Fibroblast of villous mesenchyme (primary cell): ENCODE data around the gene RPL14. TPM values are rescaled to one million over a fixed set of nuclear protein-coding genes. Genes with fewer than 3 reads are reported as not detected.
"Not testable (repeated sequence)": the region's sequence is repeated elsewhere in the genome, so short reads cannot be mapped to it uniquely, and the experiment has no call there.

Experiments
- DNase-seq: peaks from one replicate; pipeline ENCODE4 v3.0.0-alpha.2; 2010; ENCODE audit warnings: low read depth
- H3K4me3 ChIP-seq: 2 replicates; pipeline ENCODE4 v1.5.1; 2011; ENCODE audit warnings: low read depth, mild to moderate bottlenecking, low read length
- total RNA-seq: library from RNA; depleted of rRNA; stranded (reverse); fragments of >200 nt; gene quantifications from 2 replicates; pipeline ENCODE4 v1.2.3, GENCODE V29; 2012
- TF ChIP-seq, protein P1 (sequence below): IDR thresholded peaks from 2 replicates; pipeline ENCODE4 v1.5.1; 2012; ENCODE audit warnings: low read depth, mild to moderate bottlenecking, low read length; ENCODE audit not compliant: insufficient read depth

Gene RPL14
- total RNA-seq, 1 donor: 209 TPM

DNA sequence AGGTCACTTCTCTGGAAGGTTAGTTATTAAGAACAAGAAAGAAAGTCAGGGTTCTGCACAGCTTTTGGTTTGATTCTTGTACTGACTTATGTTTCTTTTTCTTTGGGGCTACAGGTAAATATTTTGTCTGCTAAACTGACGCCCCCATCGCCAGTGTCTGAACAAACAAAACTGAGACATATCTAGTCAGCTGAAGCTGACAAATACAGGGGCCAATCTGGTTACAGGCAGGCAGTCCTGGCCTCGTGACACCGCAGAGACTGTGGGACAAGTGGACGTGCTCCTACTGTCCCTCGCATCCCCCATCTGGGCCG, 4.6 kb upstream of the RPL14 start:
- no peak for DNase-seq
- TF ChIP-seq, protein P1, sequence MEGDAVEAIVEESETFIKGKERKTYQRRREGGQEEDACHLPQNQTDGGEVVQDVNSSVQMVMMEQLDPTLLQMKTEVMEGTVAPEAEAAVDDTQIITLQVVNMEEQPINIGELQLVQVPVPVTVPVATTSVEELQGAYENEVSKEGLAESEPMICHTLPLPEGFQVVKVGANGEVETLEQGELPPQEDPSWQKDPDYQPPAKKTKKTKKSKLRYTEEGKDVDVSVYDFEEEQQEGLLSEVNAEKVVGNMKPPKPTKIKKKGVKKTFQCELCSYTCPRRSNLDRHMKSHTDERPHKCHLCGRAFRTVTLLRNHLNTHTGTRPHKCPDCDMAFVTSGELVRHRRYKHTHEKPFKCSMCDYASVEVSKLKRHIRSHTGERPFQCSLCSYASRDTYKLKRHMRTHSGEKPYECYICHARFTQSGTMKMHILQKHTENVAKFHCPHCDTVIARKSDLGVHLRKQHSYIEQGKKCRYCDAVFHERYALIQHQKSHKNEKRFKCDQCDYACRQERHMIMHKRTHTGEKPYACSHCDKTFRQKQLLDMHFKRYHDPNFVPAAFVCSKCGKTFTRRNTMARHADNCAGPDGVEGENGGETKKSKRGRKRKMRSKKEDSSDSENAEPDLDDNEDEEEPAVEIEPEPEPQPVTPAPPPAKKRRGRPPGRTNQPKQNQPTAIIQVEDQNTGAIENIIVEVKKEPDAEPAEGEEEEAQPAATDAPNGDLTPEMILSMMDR: no peak
- H3K4me3 ChIP-seq: peak overlapping the region; percentile 87

DNA sequence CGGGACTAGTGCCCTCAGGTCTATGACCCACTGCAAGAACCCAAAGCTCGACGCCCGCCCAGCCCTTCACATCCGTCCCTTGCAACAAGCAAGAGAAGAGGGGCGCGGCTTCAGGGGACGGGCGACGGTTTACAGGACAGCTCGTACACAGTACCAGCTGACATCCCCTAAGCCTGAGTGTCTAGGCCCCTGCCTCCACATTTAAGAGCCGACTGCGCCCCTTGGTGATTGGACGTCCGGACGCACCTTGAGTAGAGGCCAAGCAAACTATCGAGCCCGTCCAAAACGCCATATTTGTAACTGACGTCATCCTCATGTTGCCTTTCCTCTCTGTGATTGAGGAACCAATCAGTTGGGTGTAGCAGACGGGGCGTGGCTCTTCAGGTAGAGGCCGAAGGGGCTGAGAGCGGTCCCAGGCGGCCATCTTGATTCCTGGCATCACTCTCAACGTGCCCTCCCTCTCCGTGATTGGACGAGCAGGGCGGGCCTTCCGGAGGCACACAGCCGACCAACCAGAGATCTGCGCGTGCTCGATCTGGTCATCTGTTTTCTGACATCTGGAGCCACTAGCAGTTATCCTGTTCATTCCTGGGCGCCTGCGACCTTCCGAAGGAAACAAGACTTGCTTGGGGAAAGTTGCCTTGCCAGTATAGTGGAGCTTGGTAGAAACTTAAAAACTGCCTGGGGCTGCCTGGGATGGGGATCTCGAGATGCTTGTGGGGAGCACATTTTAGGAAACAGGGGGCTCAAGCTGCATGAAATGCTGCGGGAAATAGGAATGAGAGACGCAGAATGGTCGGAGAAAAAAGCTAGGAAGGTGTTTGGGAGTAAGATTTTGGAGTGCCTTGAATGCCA, 4.0 kb upstream of the RPL14 start:
- peak; percentile 99 for DNase-seq
- peak overlapping the region; percentile 87 for H3K4me3 ChIP-seq
- TF ChIP-seq, protein P1: no peak

DNA sequence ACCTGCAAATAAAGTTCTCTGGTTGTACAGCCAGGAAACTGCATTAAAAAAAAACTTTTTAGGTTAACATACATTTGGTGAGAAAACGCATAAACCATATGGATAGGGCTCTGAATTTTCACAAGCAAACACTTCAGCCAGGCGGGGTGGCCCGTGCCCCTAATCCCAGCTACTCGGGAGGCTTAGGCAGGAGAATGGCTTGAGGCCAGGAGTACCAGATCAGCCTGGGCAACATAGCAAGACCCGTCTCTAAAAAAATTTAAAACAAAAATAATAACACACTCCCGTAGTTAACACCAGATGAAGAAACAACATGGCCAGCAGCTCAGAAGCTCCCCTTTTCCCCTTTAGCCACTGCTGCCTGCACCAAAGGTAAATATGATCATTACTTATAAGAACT, 3.2 kb upstream of the RPL14 start:
- DNase-seq: no peak
- H3K4me3 ChIP-seq: peak overlapping the region; percentile 87
- TF ChIP-seq, protein P1: no peak

DNA sequence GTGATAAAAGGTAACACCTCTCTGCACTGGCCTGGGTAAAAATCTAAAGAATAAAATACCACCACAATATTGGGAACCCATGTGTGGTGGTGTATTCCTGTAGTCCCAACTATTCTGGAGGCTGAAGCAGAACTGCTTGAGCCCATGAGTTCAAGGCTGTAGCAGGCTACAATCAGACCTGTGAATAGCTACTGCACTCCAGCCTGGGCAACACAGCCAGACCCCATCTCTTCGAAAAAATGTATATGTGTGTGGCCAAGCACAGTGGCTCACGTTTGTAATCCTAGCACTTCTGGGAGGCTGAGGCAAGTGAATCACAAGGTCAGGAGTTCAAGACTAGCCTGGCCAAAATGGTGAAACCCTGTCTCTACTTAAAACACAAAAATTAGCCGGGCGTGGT, 1.8 kb upstream of the RPL14 start:
- no peak for DNase-seq
- H3K4me3 ChIP-seq: no peak overlapping the region
- TF ChIP-seq, protein P1: no peak

DNA sequence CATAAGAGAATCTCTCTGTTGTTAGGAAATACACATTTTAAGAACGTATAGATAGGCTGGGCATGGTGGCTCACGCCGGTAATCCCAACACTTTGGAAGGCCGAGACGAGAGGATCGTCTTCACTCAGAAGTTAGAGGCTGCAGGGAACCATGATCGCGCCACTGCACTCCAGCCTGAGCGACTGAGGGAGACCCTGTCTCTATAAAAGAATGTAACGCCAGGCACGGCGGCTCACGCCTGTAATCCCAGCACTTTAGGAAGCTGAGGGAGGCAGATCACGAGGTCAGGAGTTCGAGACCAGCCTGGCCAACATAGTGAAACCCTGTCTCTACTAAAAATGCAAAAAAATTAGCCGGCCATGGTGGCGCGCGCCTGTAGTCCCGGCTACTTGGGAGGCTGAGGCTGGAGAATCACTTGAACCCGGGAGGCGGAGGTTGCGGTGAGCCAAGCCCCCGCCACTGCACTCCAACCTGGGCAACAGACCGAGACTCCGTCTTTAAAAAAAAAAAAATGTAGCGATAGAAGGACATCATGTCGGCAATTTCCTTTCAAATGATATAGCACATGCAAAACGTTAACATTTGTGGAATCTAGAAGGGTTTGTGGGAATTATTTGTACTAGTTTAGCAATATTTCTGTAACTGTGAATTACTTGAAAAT, 730 bp upstream of the RPL14 start:
- no peak for DNase-seq
- TF ChIP-seq, protein P1: no peak
- H3K4me3 ChIP-seq: peak overlapping the region; percentile 86

DNA sequence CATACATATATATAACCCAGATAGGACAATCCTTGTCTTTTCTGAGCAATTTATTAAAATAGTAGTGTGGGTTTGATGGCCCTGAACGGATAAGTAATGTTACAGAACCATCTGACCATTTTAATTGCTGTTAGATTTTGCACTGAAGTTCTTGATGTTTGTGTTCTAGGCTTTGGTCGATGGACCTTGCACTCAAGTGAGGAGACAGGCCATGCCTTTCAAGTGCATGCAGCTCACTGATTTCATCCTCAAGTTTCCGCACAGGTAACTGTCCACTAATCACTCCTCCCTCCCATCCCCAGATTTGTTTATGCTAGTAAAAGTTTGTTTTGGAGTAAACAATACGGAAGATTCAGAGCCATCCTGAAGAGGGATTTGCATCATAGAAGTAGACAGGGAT, 1.3 kb downstream of the RPL14 start:
- H3K4me3 ChIP-seq: peak overlapping the region; percentile 86
- TF ChIP-seq, protein P1: no peak
- no peak for DNase-seq

DNA sequence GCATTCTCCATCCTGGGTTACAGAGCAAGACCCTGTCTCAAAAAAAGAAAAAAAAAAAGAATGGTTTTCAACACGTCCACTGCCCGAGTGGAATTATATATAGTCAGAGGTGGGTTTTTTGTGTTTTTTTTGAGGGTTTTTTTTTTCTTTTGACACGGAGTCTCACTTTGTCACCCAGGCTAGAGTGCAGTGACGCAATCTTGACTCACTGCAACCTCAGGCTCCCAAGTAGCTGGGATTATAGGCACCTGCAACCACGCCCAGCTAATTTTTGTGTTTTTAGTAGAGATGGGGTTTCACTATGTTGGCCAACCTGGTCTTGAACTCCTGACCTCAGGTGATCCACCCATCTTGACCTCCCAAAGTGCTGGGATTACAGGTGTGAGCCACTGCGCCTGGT, 3.3 kb downstream of the RPL14 start:
- not testable (repeated sequence) for DNase-seq, H3K4me3 ChIP-seq
